ENCODE measurements around the gene CSMD2. TPM values are rescaled to one million over a fixed set of nuclear protein-coding genes. Genes with fewer than 3 reads are reported as not detected.
"Not testable (repeated sequence)": the region's sequence is repeated elsewhere in the genome, so short reads cannot be mapped to it uniquely, and the experiment has no call there.

CSMD2 gene
- total RNA-seq, 2 experiments from 2014 or later = not detected

- intact Hi-C loops (cut with DNase I, micrococcal nuclease) = no loop called here
- no peak overlapping the region for H3K4me3 ChIP-seq (ENCODE audit: low read length)
- Mint-ChIP-seq H3K4me3 (no peak overlapping the region), H3K27ac (no peak overlapping the region), H3K27me3 (peaks cover 16% of the 10 kb centered on the region), H3K9me3 (no peaks in the 10 kb centered on the region), H3K36me3 (ENCODE audit: low read depth) (no peaks in the 10 kb centered on the region), H3K4me1 (ENCODE audit: low read depth) (no peaks in the 10 kb centered on the region)
- no peaks in the 10 kb centered on the region for H3K9me3 ChIP-seq (ENCODE audit: control insufficient read depth in 1 of 2, insufficient read depth in 1 of 2, low read length in 2 of 2)
- POLR2A ChIA-PET = no interaction called here
- H3K4me1 ChIP-seq (ENCODE audit: insufficient read depth, low read length) = no peaks in the 10 kb centered on the region
- no peak for ATAC-seq (ENCODE audit: poor library complexity)
- H3K36me3 ChIP-seq (ENCODE audit: insufficient read depth, low read length) = no peaks in the 10 kb centered on the region
- CTCF ChIA-PET = no interaction called here
- no peak for DNase-seq
- TF ChIP-seq CTCF (IDR thresholded peaks at IDR 0.05) = no peak
- no peak overlapping the region for H3K27ac ChIP-seq (ENCODE audit: low read depth in 1 of 2, low read length in 2 of 2)
- H3K27me3 ChIP-seq (ENCODE audit: control insufficient read depth in 1 of 2, insufficient read depth in 2 of 2, low read length in 2 of 2) = peaks cover 0 to 8% of the 10 kb centered on the region in 2 experiments
These were observed 64.7 kb downstream of the CSMD2 start for GRCh38 chr1:34100332-34100731.

- POLR2A ChIA-PET; ATAC-seq (ENCODE audit: poor library complexity); H3K36me3 ChIP-seq (ENCODE audit: insufficient read depth, low read length); H3K27ac ChIP-seq (ENCODE audit: low read depth in 1 of 2, low read length in 2 of 2); H3K36me3 Mint-ChIP-seq (ENCODE audit: low read depth); intact Hi-C loops (cut with DNase I, micrococcal nuclease); CTCF ChIA-PET; H3K9me3 ChIP-seq (ENCODE audit: control insufficient read depth in 1 of 2, insufficient read depth in 1 of 2, low read length in 2 of 2); H3K4me1 ChIP-seq (ENCODE audit: insufficient read depth, low read length); H3K4me1 Mint-ChIP-seq (ENCODE audit: low read depth); H3K27ac Mint-ChIP-seq; H3K27me3 ChIP-seq (ENCODE audit: control insufficient read depth in 1 of 2, insufficient read depth in 2 of 2, low read length in 2 of 2); H3K4me3 ChIP-seq (ENCODE audit: low read length); DNase-seq; H3K9me3 Mint-ChIP-seq; H3K4me3 Mint-ChIP-seq: not testable (repeated sequence)
- peaks cover 26% of the 10 kb centered on the region for H3K27me3 Mint-ChIP-seq
These were observed 72.6 kb downstream of the CSMD2 start for GRCh38 chr1:34092399-34092798.

GRCh38 chr1:34089731-34090130 lies 75.3 kb downstream of the CSMD2 start:
- no peak for TF ChIP-seq CTCF (IDR thresholded peaks at IDR 0.05)
- intact Hi-C loops (cut with DNase I, micrococcal nuclease) = no loop called here
- Histone ChIP-seq H3K9me3 (ENCODE audit: control insufficient read depth in 1 of 2, insufficient read depth in 1 of 2, low read length in 2 of 2) (no peaks in the 10 kb centered on the region), H3K27ac (ENCODE audit: low read depth in 1 of 2, low read length in 2 of 2) (no peak overlapping the region), H3K4me3 (ENCODE audit: low read length) (no peak overlapping the region), H3K27me3 (ENCODE audit: control insufficient read depth in 1 of 2, insufficient read depth in 2 of 2, low read length in 2 of 2) (peaks cover 0 to 2% of the 10 kb centered on the region in 2 experiments), H3K36me3 (ENCODE audit: insufficient read depth, low read length) (no peaks in the 10 kb centered on the region), H3K4me1 (ENCODE audit: insufficient read depth, low read length) (no peaks in the 10 kb centered on the region)
- ATAC-seq (ENCODE audit: poor library complexity) (no peak), DNase-seq (no peak)
- CTCF ChIA-PET = no interaction called here
- POLR2A ChIA-PET = no interaction called here
- Mint-ChIP-seq H3K36me3 (ENCODE audit: low read depth) (no peaks in the 10 kb centered on the region), H3K4me3 (no peak overlapping the region), H3K4me1 (ENCODE audit: low read depth) (no peaks in the 10 kb centered on the region), H3K27ac (no peak overlapping the region), H3K9me3 (no peaks in the 10 kb centered on the region), H3K27me3 (peaks cover 26% of the 10 kb centered on the region)

GRCh38 chr1:34087986-34088385 lies 77.0 kb downstream of the CSMD2 start:
- POLR2A ChIA-PET = no interaction called here

More at GRCh38 chr1:34087986-34088385, 77.0 kb downstream of the CSMD2 start:
- no peaks in the 10 kb centered on the region for H3K36me3 ChIP-seq (ENCODE audit: insufficient read depth, low read length)
- no peaks in the 10 kb centered on the region for H3K4me1 ChIP-seq (ENCODE audit: insufficient read depth, low read length)
- ATAC-seq (ENCODE audit: poor library complexity) (no peak), DNase-seq (no peak)
- H3K36me3 Mint-ChIP-seq (ENCODE audit: low read depth) = no peaks in the 10 kb centered on the region
- H3K27ac ChIP-seq (ENCODE audit: low read depth in 1 of 2, low read length in 2 of 2) = no peak overlapping the region
- H3K4me3 Mint-ChIP-seq = no peak overlapping the region
- peaks cover 0 to 2% of the 10 kb centered on the region in 2 experiments for H3K27me3 ChIP-seq (ENCODE audit: control insufficient read depth in 1 of 2, insufficient read depth in 2 of 2, low read length in 2 of 2)
- H3K4me3 ChIP-seq (ENCODE audit: low read length) = no peak overlapping the region
- no peak for TF ChIP-seq CTCF (IDR thresholded peaks at IDR 0.05)
- no peak overlapping the region for H3K27ac Mint-ChIP-seq
- H3K27me3 Mint-ChIP-seq = peaks cover 26% of the 10 kb centered on the region
- H3K4me1 Mint-ChIP-seq (ENCODE audit: low read depth) = no peaks in the 10 kb centered on the region
- no peaks in the 10 kb centered on the region for H3K9me3 ChIP-seq (ENCODE audit: control insufficient read depth in 1 of 2, insufficient read depth in 1 of 2, low read length in 2 of 2)
- H3K9me3 Mint-ChIP-seq = peaks cover 5% of the 10 kb centered on the region
- CTCF ChIA-PET = no interaction called here
- intact Hi-C loops (cut with DNase I, micrococcal nuclease) = no loop called here

All from CD4-positive, alpha-beta T cell (primary cell).